ENCODE measurements around the gene TMED6.

TMED6 gene

GRCh38 chr16:69322343-69322742 lies 29.2 kb downstream of the TMED6 start:
- no peak for DNase-seq

DNA sequence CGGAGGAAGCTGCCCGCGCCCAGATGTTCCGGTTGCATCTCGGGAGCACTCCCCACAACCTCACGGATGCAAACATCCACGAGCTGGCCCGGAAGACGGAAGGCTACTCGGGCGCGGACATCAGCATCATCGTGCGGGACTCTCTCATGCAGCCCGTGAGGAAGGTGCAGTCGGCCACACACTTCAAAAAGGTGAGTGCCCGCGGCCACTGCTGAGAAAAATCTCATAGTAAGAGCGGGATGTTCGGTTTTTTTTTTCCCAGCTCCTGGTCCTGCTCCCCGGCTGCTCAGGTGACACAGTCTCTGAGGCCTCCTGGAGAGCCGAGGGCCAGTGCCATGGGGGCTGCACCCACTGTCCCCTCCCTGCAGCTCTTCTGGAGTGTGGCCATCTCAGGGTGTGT lies 30.5 kb downstream of the TMED6 start:
- DNase-seq = no peak

DNA sequence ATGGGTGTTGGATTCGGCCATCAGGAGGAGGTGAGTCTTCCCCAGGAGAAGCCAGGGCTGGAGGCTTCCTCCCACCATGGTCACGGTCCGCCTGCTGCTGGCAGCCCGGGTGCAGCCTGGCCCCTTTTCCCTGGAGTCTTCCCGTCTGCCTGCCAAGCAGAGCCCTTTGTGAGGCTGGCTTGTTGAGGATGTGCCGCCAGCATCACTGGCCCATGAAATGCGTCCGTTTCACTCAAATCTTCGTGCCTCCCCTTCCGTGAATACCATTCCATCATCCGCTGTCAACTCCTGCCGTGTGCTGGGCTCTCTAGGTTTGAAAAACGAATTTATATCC lies 30.9 kb downstream of the TMED6 start:
- DNase-seq = no peak

- DNase-seq = no peak
Observed at GRCh38 chr16:69319826-69320739, 31.5 kb downstream of the TMED6 start.

DNA sequence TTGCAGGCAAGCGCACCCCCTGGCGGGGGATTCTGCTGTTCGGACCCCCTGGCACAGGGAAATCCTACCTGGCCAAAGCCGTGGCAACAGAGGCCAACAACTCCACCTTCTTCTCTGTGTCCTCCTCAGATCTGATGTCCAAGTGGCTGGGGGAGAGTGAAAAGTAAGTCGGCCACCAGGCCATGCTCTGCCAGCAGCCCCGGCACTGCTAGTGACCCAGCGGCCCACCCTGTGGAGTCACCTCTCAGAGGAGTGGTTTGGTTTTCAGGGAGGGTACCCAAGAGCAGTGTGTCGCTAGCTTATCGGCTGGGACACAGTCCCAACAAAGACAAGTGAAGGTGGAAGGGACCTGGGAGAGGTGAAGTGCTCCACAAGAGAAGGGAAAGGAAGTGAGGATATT lies 32.2 kb downstream of the TMED6 start:
- no peak for DNase-seq

- no peak for DNase-seq
Observed at GRCh38 chr16:69318911-69319289, 32.7 kb downstream of the TMED6 start.

GRCh38 chr16:69318177-69318910 lies 33.2 kb downstream of the TMED6 start:
- DNase-seq = no peak

- no peak for DNase-seq
Observed at GRCh38 chr16:69316595-69317034, 35.0 kb downstream of the TMED6 start.

GRCh38 chr16:69315486-69316311 lies 35.9 kb downstream of the TMED6 start:
- no peak for DNase-seq

GRCh38 chr16:69314534-69314933 lies 37.1 kb downstream of the TMED6 start:
- DNase-seq = no peak

- no peak for DNase-seq
Observed at GRCh38 chr16:69313469-69313868, 38.1 kb downstream of the TMED6 start.

DNA sequence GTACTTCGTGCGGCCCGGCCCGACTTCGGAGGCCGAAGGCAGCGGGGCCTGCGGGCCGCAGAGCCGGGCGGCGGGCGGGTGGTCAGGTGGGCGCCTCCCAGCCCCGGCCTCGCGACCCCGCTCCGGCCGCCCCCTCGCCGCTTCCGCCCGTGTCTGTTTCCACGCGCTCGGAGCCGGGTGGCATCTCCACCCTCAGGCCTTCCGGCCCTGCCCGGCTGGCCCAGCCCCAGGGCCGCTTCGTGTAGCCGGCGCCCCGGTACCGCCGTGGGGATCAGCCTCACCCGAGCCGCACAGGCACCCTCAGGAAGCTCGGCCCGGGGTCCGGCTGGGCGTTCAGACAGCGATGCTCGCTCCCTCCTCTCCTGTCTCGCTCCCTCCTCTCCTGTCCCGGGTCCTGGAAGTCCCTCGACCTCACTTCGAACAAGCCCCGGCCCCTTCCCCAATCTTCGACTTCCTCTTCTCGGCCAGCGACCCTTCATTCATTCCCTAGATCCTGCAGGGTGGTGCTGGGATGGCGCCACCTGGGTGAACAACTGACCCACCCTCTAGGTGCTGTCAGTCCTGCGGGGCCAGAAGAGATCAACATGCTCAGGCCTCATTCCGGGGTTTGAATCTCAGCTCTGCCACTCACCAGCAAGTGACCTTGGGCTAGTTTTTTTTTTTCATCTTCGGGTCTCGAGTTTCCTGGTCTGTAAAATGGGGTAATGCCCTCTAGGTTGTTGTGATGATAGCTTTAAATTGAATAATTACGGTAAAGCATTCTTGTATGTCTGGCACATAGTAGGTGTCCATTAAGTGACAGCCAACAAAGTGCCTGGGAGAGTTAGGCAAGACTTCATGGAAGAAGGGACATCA lies 39.8 kb downstream of the TMED6 start:
- no peak for DNase-seq

DNA sequence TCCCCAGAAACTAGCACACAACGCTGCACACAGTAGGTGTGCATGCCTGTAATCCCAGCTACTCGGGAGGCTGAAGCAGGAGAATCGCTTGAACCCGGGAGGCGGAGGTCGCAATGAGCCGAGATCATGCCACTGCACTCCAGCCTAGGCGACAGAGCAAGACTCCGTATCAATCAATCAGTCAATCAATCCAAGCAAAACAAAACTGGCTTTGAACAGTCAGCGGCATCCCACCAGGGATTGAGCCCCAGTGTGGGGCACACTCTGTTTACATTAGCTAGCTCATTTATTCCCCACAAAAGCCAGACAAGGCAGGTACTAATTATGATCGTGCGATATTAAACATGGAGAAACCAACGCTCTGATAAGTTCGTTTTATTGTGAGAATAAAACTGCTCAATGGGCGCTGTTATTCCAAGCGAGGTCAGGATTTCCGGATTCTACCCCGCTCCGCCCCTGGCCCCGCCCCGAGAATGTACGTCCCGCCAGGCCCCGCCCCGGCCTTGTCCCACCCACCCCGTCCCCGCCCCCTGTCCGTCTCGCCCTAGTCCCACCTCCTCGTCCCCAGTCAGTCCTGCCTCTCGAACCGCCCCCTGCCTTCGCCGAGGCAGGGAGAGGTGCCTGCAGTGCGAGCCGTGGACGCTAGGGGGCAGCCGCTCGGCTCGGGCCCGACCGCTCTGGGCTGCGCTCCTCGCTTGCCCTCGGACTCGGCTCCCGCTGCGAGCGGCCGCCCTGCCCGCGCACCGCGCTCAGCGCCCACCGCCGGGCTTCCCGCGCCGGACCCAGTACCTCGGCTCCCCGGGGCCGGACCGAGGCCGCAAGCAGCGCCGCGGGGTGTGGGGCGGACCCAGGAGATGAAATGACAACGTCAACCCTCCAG lies 40.7 kb downstream of the TMED6 start, which contains the start of gene VPS4A:
Gene VPS4A, plus strand, starts transcription at position 698 of the 880 bp plus-strand sequence. Its CDS starts 162 bp downstream, at position 860.
- peak; percentile 45 for DNase-seq

- DNase-seq = no peak
Observed at GRCh38 chr16:69309316-69309715, 42.3 kb downstream of the TMED6 start.

DNA sequence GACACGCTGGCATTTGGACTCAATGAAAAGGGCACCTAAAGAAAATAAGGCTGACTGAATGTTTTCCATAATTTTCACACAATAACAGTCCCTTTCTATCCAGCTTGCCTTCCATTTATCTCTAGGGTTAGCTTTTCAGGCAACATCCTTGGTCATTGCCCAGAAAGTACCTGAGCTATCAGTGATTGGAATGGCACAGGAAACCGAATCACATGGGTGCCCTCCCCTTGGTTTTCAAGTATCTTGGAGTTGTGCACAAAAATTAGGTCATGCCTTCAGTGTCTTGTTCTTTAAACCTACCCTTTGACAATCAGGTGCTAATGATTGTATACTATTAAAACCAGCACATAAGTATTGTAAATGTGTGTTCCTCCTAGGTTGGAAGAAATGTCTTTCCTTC lies 43.7 kb downstream of the TMED6 start:
- DNase-seq = no peak

DNA sequence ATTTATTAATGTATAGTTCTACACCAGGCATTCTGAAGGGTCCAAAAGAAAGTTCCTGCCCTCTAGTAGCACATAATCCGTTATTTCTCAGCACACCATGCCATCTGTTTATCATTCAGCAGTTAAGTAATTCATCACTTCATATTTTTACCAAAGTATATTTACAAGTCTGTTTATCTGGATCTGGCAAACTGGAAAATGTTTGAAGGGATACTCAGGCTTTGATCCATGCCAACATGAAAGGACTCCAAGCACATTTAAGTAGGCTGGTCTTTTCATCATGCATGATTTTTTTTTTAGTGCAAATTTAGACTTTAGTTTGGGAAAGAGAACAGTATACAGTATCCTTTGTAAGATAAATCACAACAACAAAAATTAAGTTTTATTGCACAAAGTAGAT lies 44.5 kb downstream of the TMED6 start:
- no peak for DNase-seq

DNA sequence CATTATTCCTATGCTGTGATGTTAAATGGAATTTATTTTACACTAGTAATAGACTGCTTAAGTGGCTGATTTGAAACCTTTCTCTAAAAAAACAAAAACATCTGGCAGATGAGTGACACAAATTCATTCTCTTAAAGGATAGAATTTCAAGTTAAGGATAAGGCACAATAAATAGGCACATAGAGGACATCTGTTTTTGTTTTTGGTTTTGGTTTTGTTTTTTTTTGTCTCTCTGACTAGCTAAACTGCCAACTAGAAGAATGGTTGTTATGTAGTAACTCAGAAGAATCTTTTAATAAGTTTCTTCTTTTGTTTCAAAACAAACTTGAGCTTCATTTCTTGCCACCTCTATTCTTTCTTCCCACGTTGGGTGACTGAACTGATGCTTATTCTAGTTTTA lies 45.6 kb downstream of the TMED6 start:
- DNase-seq = no peak

DNA sequence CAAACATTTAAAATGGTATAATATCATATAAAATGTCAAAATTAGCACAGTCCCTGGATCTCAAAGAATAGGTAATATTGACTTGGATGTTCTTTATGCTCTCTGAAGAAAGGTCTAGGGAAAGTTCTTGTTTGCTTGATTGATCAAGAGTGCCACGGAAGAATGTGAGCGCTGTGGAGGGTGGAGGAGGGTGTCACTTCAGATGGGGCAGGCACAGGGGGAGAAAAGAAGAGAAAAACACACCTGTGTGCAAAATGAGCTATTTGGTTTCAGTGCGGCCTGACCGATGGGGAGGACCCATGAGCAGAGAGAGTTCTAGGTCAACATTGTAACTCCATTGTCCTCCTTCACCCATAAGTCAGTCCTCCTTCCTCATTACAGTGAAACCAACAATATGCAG lies 49.3 kb downstream of the TMED6 start:
- no peak for DNase-seq

DNA sequence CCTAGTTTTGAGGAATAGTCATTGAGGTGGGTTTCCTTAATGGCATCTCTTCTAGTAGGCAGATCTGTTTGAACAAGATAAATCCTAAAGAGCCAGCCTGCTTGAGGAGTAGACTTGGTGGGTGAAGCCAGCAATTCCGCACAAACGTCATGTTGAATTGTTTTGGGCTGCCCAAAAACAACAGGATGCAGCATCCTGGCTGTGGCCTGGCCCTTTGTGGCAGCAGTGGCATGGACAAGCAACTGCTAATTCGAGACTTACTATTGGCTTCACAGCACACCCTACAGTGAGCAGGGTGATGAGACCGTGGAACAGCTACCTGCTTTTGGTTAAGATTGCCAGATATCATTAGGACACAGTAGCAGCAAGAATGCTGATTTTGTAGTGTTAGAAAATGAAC lies 49.7 kb downstream of the TMED6 start:
- DNase-seq = no peak

DNA sequence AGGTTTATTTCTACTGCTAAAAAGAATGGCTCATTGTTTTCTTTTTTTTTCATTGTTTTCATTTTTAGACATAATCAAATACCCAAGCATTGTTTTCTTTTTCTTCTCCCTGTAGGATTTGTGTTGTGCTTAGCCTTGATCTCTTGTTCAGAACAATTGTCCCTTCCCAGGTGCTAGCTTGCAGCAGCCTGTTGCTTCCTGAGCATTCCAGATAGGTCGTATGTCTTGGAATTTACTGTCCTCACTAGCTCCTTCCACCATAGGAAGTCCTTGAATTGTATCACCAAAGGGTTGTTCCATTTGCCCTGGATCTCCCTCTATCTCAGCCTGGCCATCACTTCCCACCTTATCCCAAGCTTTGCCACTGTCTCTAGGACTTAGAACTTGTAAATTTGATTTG lies 50.4 kb downstream of the TMED6 start:
- DNase-seq = no peak

DNA sequence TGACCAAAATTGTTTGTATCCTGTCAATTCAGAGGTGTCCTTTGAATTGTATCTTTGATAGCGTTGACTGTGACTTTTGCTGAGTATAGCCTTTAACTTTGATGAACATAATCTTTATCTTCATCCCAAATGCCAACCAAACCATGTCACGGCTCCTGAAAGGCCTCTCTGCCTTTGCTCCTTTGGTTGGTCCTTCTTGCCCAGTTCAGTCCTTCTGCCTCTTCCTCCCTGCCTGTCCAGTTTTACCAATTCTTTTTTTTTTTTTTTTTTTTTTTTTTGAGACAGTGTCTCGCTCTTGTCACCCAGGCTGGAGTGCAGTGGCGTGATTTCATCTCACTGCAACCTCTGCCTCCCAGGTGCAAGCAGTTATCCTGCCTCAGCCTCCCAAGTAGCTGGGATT lies 53.3 kb downstream of the TMED6 start:
- no peak for DNase-seq
